WTC11 (cell line): ENCODE results near the gene MCM7. TPM values are rescaled to one million over a fixed set of nuclear protein-coding genes. Genes with fewer than 3 reads are reported as not detected.

Experiments used
- ATF2 ChIP-seq: sonication (generic); formaldehyde crosslinking; IDR thresholded peaks from 2 replicates; pipeline ENCODE4 v1.8.1; 2022; ENCODE audit warnings: low read depth, missing genetic modification reagents, borderline replicate concordance
- CREM ChIP-seq: sonication (generic); formaldehyde crosslinking; IDR thresholded peaks from 2 replicates; pipeline ENCODE4 v1.8.1; 2022; ENCODE audit warnings: mild to moderate bottlenecking, missing genetic modification reagents, moderate library complexity
- E2F1 ChIP-seq: sonication (generic); formaldehyde crosslinking; IDR thresholded peaks from 2 replicates; pipeline ENCODE4 v1.8.0; 2022; ENCODE audit warnings: mild to moderate bottlenecking, missing genetic modification reagents
- E2F5 ChIP-seq: sonication (generic); formaldehyde crosslinking; IDR thresholded peaks from 2 replicates; pipeline ENCODE4 v1.8.1; 2022; ENCODE audit warnings: mild to moderate bottlenecking, moderate library complexity, missing genetic modification reagents
- FOXJ3 ChIP-seq: sonication (generic); formaldehyde crosslinking; IDR thresholded peaks from 2 replicates; pipeline ENCODE4 v1.9.0; 2021; ENCODE audit warnings: missing genetic modification reagents, mild to moderate bottlenecking, borderline replicate concordance
- FOXP4 ChIP-seq: sonication (generic); formaldehyde crosslinking; IDR thresholded peaks from 2 replicates; pipeline ENCODE4 v1.8.0; 2022; ENCODE audit warnings: mild to moderate bottlenecking, missing genetic modification reagents
- GTF2I ChIP-seq: fragments of 250-450 bp; sonication (Bioruptor Pico); conservative IDR thresholded peaks from 2 replicates; pipeline ENCODE4 v1.4.0; 2021; ENCODE audit warnings: mild to moderate bottlenecking
- IRF1 ChIP-seq: sonication (generic); formaldehyde crosslinking; IDR thresholded peaks from 2 replicates; pipeline ENCODE4 v1.8.0; 2023; ENCODE audit warnings: missing genetic modification reagents
- JUN ChIP-seq: sonication (generic); formaldehyde crosslinking; IDR thresholded peaks from 2 replicates; pipeline ENCODE4 v1.8.0; 2023; ENCODE audit warnings: mild to moderate bottlenecking, missing genetic modification reagents
- KAT7 ChIP-seq: sonication (generic); formaldehyde crosslinking; IDR thresholded peaks from 2 replicates; pipeline ENCODE4 v1.8.1; 2023; ENCODE audit warnings: missing genetic modification reagents, mild to moderate bottlenecking, borderline replicate concordance
- MXD4 ChIP-seq: fragments of 250-450 bp; sonication (Bioruptor Pico); IDR thresholded peaks from 2 replicates; pipeline ENCODE4 v1.8.0; 2021; ENCODE audit warnings: mild to moderate bottlenecking, moderate library complexity, borderline replicate concordance
- MYBL2 ChIP-seq: sonication (generic); formaldehyde crosslinking; IDR thresholded peaks from 2 replicates; pipeline ENCODE4 v1.8.1; 2023; ENCODE audit warnings: mild to moderate bottlenecking, moderate library complexity, missing genetic modification reagents
- NFATC4 ChIP-seq: fragments of 250-450 bp; sonication (Bioruptor Pico); IDR thresholded peaks from 2 replicates; pipeline ENCODE4 v1.9.0; 2021; ENCODE audit warnings: mild to moderate bottlenecking
- NFYB ChIP-seq: sonication (generic); formaldehyde crosslinking; conservative IDR thresholded peaks from 2 replicates; pipeline ENCODE4 v1.8.0; 2022; ENCODE audit warnings: low read depth, missing genetic modification reagents
- STAT6 ChIP-seq: sonication (generic); formaldehyde crosslinking; conservative IDR thresholded peaks from 2 replicates; pipeline ENCODE4 v1.8.1; 2023; ENCODE audit warnings: mild to moderate bottlenecking, low read depth, missing genetic modification reagents, moderate library complexity
- USF1 ChIP-seq: sonication (generic); formaldehyde crosslinking; IDR thresholded peaks from 2 replicates; pipeline ENCODE4 v1.8.0; 2022; ENCODE audit warnings: mild to moderate bottlenecking, missing genetic modification reagents
- ZNF121 ChIP-seq: sonication (generic); formaldehyde crosslinking; IDR thresholded peaks from 2 replicates; pipeline ENCODE4 v1.8.0; 2023; ENCODE audit warnings: missing genetic modification reagents
- ZNF219 ChIP-seq: sonication (generic); formaldehyde crosslinking; IDR thresholded peaks from 2 replicates; pipeline ENCODE4 v1.8.0; 2023; ENCODE audit warnings: missing genetic modification reagents, mild to moderate bottlenecking, borderline replicate concordance
- ZNF512 ChIP-seq: sonication (generic); formaldehyde crosslinking; IDR thresholded peaks from 2 replicates; pipeline ENCODE4 v1.8.1; 2022; ENCODE audit warnings: missing genetic modification reagents, borderline replicate concordance
- ZNF532 ChIP-seq: fragments of 250-450 bp; sonication (Bioruptor Pico); IDR thresholded peaks from 2 replicates; pipeline ENCODE4 v1.9.0; 2021; ENCODE audit warnings: mild to moderate bottlenecking, borderline replicate concordance
- total RNA-seq: library from RNA; stranded (reverse); gene quantifications from 3 replicates; pipeline ENCODE4 v1.2.3, GENCODE V29; 2021

The MCM7 gene
- total RNA-seq, 1 experiment from 2014 or later = 351 TPM

- TF ChIP-seq STAT6 (CRISPR knock-in tag) (no peak), ZNF121 (CRISPR knock-in tag) (no peak), CREM (CRISPR knock-in tag) (no peak), MXD4 (CRISPR knock-in tag) (no peak), FOXJ3 (CRISPR knock-in tag) (no peak), FOXP4 (no peak), NFATC4 (CRISPR knock-in tag) (no peak), JUN (CRISPR knock-in tag) (no peak), MYBL2 (0 out of 2 replicates have a peak, but pooled peaks have one; percentile 25), ZNF512 (CRISPR knock-in tag) (no peak), E2F1 (CRISPR knock-in tag) (no peak), ZNF532 (CRISPR knock-in tag) (no peak), GTF2I (CRISPR knock-in tag) (no peak), IRF1 (peak; percentile 59; the same call in 1 of the 2 replicates), NFYB (CRISPR knock-in tag) (peak; percentile 91), ZNF219 (no peak), ATF2 (CRISPR knock-in tag) (no peak), USF1 (CRISPR knock-in tag) (peak; percentile 97), E2F5 (CRISPR knock-in tag) (0 out of 2 replicates have a peak, but pooled peaks have one; percentile 64), KAT7 (CRISPR knock-in tag) (no peak)
Measured at GRCh38 chr7:100148559-100149328, 47.5 kb upstream of the MCM7 start, which contains the start of gene LAMTOR4 (continued).
